ENCODE results near the gene TNFAIP6.

DNA sequence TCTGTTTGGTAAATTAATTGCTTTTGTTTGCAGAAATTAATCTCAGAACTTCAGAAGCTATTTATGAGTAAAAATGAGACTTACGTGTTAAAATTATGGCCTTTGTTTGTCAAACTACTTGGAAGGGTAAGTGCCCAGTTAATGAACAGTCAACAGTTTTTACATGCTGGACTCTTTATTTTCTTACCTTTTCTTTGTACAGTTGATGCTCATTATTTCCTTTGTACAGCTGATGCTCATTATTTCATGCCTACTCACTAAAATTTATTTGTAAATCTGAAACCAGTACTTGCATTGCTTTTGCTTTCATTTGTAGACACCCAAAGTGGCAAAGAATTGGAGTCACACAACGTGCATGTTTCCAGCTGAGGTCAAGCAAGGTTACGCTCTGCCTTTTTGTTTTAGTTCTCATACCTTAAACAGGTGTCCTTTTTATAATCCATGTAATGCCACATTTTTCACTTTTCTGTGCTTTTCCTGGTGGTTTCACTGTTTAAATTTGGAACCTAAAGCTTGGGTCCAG lies 65.6 kb downstream of the TNFAIP6 start:
- TF ChIP-seq, protein P1, sequence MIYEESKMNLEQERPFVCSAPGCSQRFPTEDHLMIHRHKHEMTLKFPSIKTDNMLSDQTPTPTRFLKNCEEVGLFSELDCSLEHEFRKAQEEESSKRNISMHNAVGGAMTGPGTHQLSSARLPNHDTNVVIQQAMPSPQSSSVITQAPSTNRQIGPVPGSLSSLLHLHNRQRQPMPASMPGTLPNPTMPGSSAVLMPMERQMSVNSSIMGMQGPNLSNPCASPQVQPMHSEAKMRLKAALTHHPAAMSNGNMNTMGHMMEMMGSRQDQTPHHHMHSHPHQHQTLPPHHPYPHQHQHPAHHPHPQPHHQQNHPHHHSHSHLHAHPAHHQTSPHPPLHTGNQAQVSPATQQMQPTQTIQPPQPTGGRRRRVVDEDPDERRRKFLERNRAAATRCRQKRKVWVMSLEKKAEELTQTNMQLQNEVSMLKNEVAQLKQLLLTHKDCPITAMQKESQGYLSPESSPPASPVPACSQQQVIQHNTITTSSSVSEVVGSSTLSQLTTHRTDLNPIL (CRISPR knock-in tag; IDR thresholded peaks at IDR 0.05; ENCODE audit: low read depth), result no peak
- no peak for TF ChIP-seq PPARA (CRISPR knock-in tag; IDR thresholded peaks at IDR 0.05; ENCODE audit: borderline replicate concordance)
- no peak for TF ChIP-seq ARNTL (CRISPR knock-in tag; IDR thresholded peaks at IDR 0.05; ENCODE audit: borderline replicate concordance, low read depth)
- no peak for TF ChIP-seq ZNF565 (CRISPR knock-in tag; conservative IDR thresholded peaks at IDR 0.05; ENCODE audit: low read depth)
- TF ChIP-seq BACH2 (CRISPR knock-in tag; IDR thresholded peaks at IDR 0.05; ENCODE audit: borderline replicate concordance), result no peak
- no peak for TF ChIP-seq ZC3H10 (CRISPR knock-in tag; IDR thresholded peaks at IDR 0.05)
- no peak for TF ChIP-seq RARB (CRISPR knock-in tag; IDR thresholded peaks at IDR 0.05)
- TF ChIP-seq, protein P2, sequence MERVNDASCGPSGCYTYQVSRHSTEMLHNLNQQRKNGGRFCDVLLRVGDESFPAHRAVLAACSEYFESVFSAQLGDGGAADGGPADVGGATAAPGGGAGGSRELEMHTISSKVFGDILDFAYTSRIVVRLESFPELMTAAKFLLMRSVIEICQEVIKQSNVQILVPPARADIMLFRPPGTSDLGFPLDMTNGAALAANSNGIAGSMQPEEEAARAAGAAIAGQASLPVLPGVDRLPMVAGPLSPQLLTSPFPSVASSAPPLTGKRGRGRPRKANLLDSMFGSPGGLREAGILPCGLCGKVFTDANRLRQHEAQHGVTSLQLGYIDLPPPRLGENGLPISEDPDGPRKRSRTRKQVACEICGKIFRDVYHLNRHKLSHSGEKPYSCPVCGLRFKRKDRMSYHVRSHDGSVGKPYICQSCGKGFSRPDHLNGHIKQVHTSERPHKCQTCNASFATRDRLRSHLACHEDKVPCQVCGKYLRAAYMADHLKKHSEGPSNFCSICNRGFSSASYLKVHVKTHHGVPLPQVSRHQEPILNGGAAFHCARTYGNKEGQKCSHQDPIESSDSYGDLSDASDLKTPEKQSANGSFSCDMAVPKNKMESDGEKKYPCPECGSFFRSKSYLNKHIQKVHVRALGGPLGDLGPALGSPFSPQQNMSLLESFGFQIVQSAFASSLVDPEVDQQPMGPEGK (CRISPR knock-in tag; IDR thresholded peaks at IDR 0.05; ENCODE audit: borderline replicate concordance), result no peak
- TF ChIP-seq OSR1 (CRISPR knock-in tag; IDR thresholded peaks at IDR 0.05), result no peak
- TF ChIP-seq ZFP3 (CRISPR knock-in tag; IDR thresholded peaks at IDR 0.05), result no peak
- no peak for TF ChIP-seq ISL1 (CRISPR knock-in tag; IDR thresholded peaks at IDR 0.05)
- TF ChIP-seq, protein P3, sequence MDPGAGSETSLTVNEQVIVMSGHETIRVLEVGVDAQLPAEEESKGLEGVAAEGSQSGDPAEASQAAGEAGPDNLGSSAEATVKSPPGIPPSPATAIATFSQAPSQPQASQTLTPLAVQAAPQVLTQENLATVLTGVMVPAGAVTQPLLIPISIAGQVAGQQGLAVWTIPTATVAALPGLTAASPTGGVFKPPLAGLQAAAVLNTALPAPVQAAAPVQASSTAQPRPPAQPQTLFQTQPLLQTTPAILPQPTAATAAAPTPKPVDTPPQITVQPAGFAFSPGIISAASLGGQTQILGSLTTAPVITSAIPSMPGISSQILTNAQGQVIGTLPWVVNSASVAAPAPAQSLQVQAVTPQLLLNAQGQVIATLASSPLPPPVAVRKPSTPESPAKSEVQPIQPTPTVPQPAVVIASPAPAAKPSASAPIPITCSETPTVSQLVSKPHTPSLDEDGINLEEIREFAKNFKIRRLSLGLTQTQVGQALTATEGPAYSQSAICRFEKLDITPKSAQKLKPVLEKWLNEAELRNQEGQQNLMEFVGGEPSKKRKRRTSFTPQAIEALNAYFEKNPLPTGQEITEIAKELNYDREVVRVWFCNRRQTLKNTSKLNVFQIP (CRISPR knock-in tag; IDR thresholded peaks at IDR 0.05; ENCODE audit: borderline replicate concordance, low read depth), result no peak
- TF ChIP-seq, protein P4, sequence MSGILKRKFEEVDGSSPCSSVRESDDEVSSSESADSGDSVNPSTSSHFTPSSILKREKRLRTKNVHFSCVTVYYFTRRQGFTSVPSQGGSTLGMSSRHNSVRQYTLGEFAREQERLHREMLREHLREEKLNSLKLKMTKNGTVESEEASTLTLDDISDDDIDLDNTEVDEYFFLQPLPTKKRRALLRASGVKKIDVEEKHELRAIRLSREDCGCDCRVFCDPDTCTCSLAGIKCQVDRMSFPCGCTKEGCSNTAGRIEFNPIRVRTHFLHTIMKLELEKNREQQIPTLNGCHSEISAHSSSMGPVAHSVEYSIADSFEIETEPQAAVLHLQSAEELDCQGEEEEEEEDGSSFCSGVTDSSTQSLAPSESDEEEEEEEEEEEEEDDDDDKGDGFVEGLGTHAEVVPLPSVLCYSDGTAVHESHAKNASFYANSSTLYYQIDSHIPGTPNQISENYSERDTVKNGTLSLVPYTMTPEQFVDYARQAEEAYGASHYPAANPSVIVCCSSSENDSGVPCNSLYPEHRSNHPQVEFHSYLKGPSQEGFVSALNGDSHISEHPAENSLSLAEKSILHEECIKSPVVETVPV (CRISPR knock-in tag; IDR thresholded peaks at IDR 0.05), result no peak
